Activated CD4-positive, alpha-beta T cell treated with anti-CD3 and anti-CD28 coated beads for 36 hours (primary cell): ENCODE data around the gene TGM5. TPM values are rescaled to one million over a fixed set of nuclear protein-coding genes. Genes with fewer than 3 reads are reported as not detected.
A peak's percentile ranks its signal among the peaks of the same experiment; 100 is the strongest.

ENCODE experiments used
- ATAC-seq: fragments of 200-7000 bp; cut with Tn5 transposase; one replicate; pipeline ENCODE4 v1.10.0; 2021; ENCODE audit warnings: mild to moderate bottlenecking, moderate library complexity
- CTCF ChIA-PET: fragments of 350-600 bp; sonication (Branson Sonifier 250); formaldehyde crosslinking; loops from one replicate; lab custom pipeline; 2021; ENCODE audit warnings: antibody characterized with exemption; lab: Charles Lee
- POLR2A ChIA-PET: fragments of 350-600 bp; sonication (Branson Sonifier 250); formaldehyde crosslinking; loops from one replicate; lab custom pipeline; 2021; ENCODE audit warnings: antibody characterized with exemption, inconsistent platforms; lab: Charles Lee
- DNase-seq: peaks from one replicate; pipeline ENCODE4 v3.0.0-alpha.2; 2020
- H3K27ac Mint-ChIP-seq: one replicate; pipeline ENCODE4 v1.8.0; 2021; ENCODE audit warnings: mixed read lengths
- H3K27me3 Mint-ChIP-seq: one replicate; pipeline ENCODE4 v1.8.0; 2021; ENCODE audit warnings: mixed read lengths
- H3K36me3 Mint-ChIP-seq: one replicate; pipeline ENCODE4 v1.8.0; 2021; ENCODE audit warnings: low read depth, mixed read lengths
- H3K4me1 Mint-ChIP-seq: one replicate; pipeline ENCODE4 v1.8.0; 2021; ENCODE audit warnings: mixed read lengths
- H3K4me3 Mint-ChIP-seq: one replicate; pipeline ENCODE4 v1.8.0; 2021; ENCODE audit warnings: mild to moderate bottlenecking, moderate library complexity, mixed read lengths
- H3K9me3 Mint-ChIP-seq: one replicate; pipeline ENCODE4 v1.8.0; 2021; ENCODE audit warnings: low read depth, mixed read lengths
- intact Hi-C, 2 experiments: fragments of 100-400 bp; cut with DNase I in 1 of 2; cut with micrococcal nuclease in 1 of 2; formaldehyde crosslinking; loops; one replicate each; pipeline versions ENCODE4 v1.14.2 to v1.15.1; 2022 to 2024; cut with DNase I, micrococcal nuclease
- total RNA-seq, 2 experiments: library from RNA; stranded (reverse); gene quantifications; one replicate each; pipeline ENCODE4 v1.2.3, GENCODE V29; 2021

TGM5 gene
- total RNA-seq, 2 experiments from 2014 or later: not detected

GRCh38 chr15:43258781-43259180 lies 7.9 kb downstream of the TGM5 start:
- CTCF ChIA-PET: no interaction called here
- POLR2A ChIA-PET: no interaction called here
- Mint-ChIP-seq H3K27me3 (peaks cover 6% of the 10 kb centered on the region), H3K4me3 (no peak overlapping the region), H3K4me1 (peaks cover 1% of the 10 kb centered on the region), H3K36me3 (no peaks in the 10 kb centered on the region), H3K27ac (no peak overlapping the region), H3K9me3 (no peaks in the 10 kb centered on the region)
- intact Hi-C loops: no loop called here
- ATAC-seq (no peak), DNase-seq (no peak)

GRCh38 chr15:43256341-43256740 lies 10.4 kb downstream of the TGM5 start:
- peaks cover 7% of the 10 kb centered on the region for H3K27me3 Mint-ChIP-seq
- DNase-seq: no peak
- no peaks in the 10 kb centered on the region for H3K36me3 Mint-ChIP-seq
- POLR2A ChIA-PET: no interaction called here
- CTCF ChIA-PET: interaction anchor here (1.0 kb wide), 1 partner anchor 31 kb away, joined by 3 read pairs; no protein-coding TSS in a partner anchor
- no peak for ATAC-seq
- no peaks in the 10 kb centered on the region for H3K9me3 Mint-ChIP-seq
- H3K4me3 Mint-ChIP-seq: no peak overlapping the region
- no peak overlapping the region for H3K27ac Mint-ChIP-seq
- H3K4me1 Mint-ChIP-seq: peaks cover 17% of the 10 kb centered on the region
- intact Hi-C loops: no loop called here

- POLR2A ChIA-PET: no interaction called here
- Mint-ChIP-seq H3K27ac (no peak overlapping the region), H3K9me3 (no peaks in the 10 kb centered on the region), H3K4me1 (peaks cover 17% of the 10 kb centered on the region), H3K27me3 (peaks cover 7% of the 10 kb centered on the region), H3K36me3 (no peaks in the 10 kb centered on the region), H3K4me3 (no peak overlapping the region)
- intact Hi-C loops: no loop called here
- CTCF ChIA-PET: interaction anchor here (0.7 to 2.3 kb wide), 2 partner anchors 30 to 38 kb away, joined by 3 to 9 read pairs; no protein-coding TSS in a partner anchor
- DNase-seq (no peak), ATAC-seq (no peak)
These were observed 11.4 kb downstream of the TGM5 start for GRCh38 chr15:43255376-43255775.

- no peak overlapping the region for H3K27ac Mint-ChIP-seq
- intact Hi-C loops: no loop called here
These were observed 13.0 kb downstream of the TGM5 start for GRCh38 chr15:43253431-43254403.

GRCh38 chr15:43251871-43252250 lies 14.9 kb downstream of the TGM5 start:
- POLR2A ChIA-PET: no interaction called here
- CTCF ChIA-PET: no interaction called here
- Mint-ChIP-seq H3K4me1 (peaks cover 25% of the 10 kb centered on the region), H3K36me3 (no peaks in the 10 kb centered on the region), H3K27me3 (peaks cover 7% of the 10 kb centered on the region), H3K27ac (peak overlapping the region; percentile 72), H3K9me3 (no peaks in the 10 kb centered on the region), H3K4me3 (no peak overlapping the region)
- DNase-seq: peak; percentile 51
- peak; percentile 52 for ATAC-seq
- intact Hi-C loops: no loop called here

More at GRCh38 chr15:43253431-43254403, 13.0 kb downstream of the TGM5 start:
- H3K4me3 Mint-ChIP-seq: no peak overlapping the region
- no peaks in the 10 kb centered on the region for H3K36me3 Mint-ChIP-seq
- ATAC-seq (peak; percentile 74), DNase-seq (peak; percentile 62)
- peaks cover 25% of the 10 kb centered on the region for H3K4me1 Mint-ChIP-seq
- H3K9me3 Mint-ChIP-seq: no peaks in the 10 kb centered on the region
- ChIA-PET CTCF (interaction anchor here (2.3 kb wide), 1 partner anchor 32 kb away, joined by 9 read pairs; no protein-coding TSS in a partner anchor), POLR2A (no interaction called here)
- H3K27me3 Mint-ChIP-seq: peaks cover 7% of the 10 kb centered on the region

GRCh38 chr15:43251185-43251870 lies 15.4 kb downstream of the TGM5 start:
- Mint-ChIP-seq H3K4me1 (peaks cover 25% of the 10 kb centered on the region), H3K9me3 (no peaks in the 10 kb centered on the region), H3K27ac (peak overlapping the region; percentile 72), H3K36me3 (no peaks in the 10 kb centered on the region), H3K27me3 (peaks cover 10% of the 10 kb centered on the region), H3K4me3 (no peak overlapping the region)
- ChIA-PET CTCF (interaction anchor here (0.9 to 1.5 kb wide), 3 partner anchors 9 to 34 kb away, joined by 4 to 5 read pairs (median 5); no protein-coding TSS in a partner anchor), POLR2A (no interaction called here)
- ATAC-seq: peak; percentile 42
- DNase-seq: peak; percentile 14
- intact Hi-C loops: no loop called here

GRCh38 chr15:43250785-43251184 lies 15.9 kb downstream of the TGM5 start:
- no peak overlapping the region for H3K27ac Mint-ChIP-seq
- no peaks in the 10 kb centered on the region for H3K36me3 Mint-ChIP-seq

GRCh38 chr15:43249699-43250203 lies 17.0 kb downstream of the TGM5 start:
- ATAC-seq (peak; percentile 47), DNase-seq (peak; percentile 52)
- intact Hi-C loops: no loop called here
- Mint-ChIP-seq H3K27ac (no peak overlapping the region), H3K36me3 (no peaks in the 10 kb centered on the region), H3K9me3 (no peaks in the 10 kb centered on the region), H3K4me1 (peaks cover 25% of the 10 kb centered on the region), H3K27me3 (peaks cover 12% of the 10 kb centered on the region), H3K4me3 (no peak overlapping the region)
- POLR2A ChIA-PET: no interaction called here
- CTCF ChIA-PET: interaction anchor here (1.5 kb wide), 1 partner anchor 36 kb away, joined by 5 read pairs; no protein-coding TSS in a partner anchor

More at GRCh38 chr15:43250785-43251184, 15.9 kb downstream of the TGM5 start:
- H3K4me3 Mint-ChIP-seq: no peak overlapping the region
- CTCF ChIA-PET: interaction anchor here (0.9 to 1.5 kb wide), 3 partner anchors 9 to 35 kb away, joined by 4 to 5 read pairs (median 5); no protein-coding TSS in a partner anchor
- peaks cover 25% of the 10 kb centered on the region for H3K4me1 Mint-ChIP-seq
- no peaks in the 10 kb centered on the region for H3K9me3 Mint-ChIP-seq
- POLR2A ChIA-PET: no interaction called here
- DNase-seq: no peak
- intact Hi-C loops: no loop called here
- ATAC-seq: no peak
- peaks cover 12% of the 10 kb centered on the region for H3K27me3 Mint-ChIP-seq

GRCh38 chr15:43249236-43249635 lies 17.5 kb downstream of the TGM5 start:
- H3K4me3 Mint-ChIP-seq: no peak overlapping the region
- ATAC-seq: no peak
- peak overlapping the region; percentile 10 for H3K27ac Mint-ChIP-seq
- H3K27me3 Mint-ChIP-seq: peaks cover 9% of the 10 kb centered on the region
- ChIA-PET CTCF (no interaction called here), POLR2A (no interaction called here)
- peaks cover 25% of the 10 kb centered on the region for H3K4me1 Mint-ChIP-seq
- intact Hi-C loops: no loop called here
- no peaks in the 10 kb centered on the region for H3K9me3 Mint-ChIP-seq
- H3K36me3 Mint-ChIP-seq: no peaks in the 10 kb centered on the region
- DNase-seq: no peak

GRCh38 chr15:43246261-43246774 lies 20.4 kb downstream of the TGM5 start:
- ChIA-PET POLR2A (no interaction called here), CTCF (interaction anchor here (0.8 to 1.9 kb wide), 5 partner anchors 15 to 130 kb away, joined by 3 to 10 read pairs (median 3); no protein-coding TSS in a partner anchor)
- no peaks in the 10 kb centered on the region for H3K9me3 Mint-ChIP-seq
- H3K27me3 Mint-ChIP-seq: peaks cover 5% of the 10 kb centered on the region
- no peaks in the 10 kb centered on the region for H3K36me3 Mint-ChIP-seq
- peaks cover 8% of the 10 kb centered on the region for H3K4me1 Mint-ChIP-seq
- H3K4me3 Mint-ChIP-seq: no peak overlapping the region
- no peak overlapping the region for H3K27ac Mint-ChIP-seq
- intact Hi-C loops: no loop called here
- no peak for DNase-seq
- no peak for ATAC-seq

- Mint-ChIP-seq H3K27ac (no peak overlapping the region), H3K9me3 (no peaks in the 10 kb centered on the region), H3K27me3 (peaks cover 7% of the 10 kb centered on the region), H3K4me1 (no peaks in the 10 kb centered on the region), H3K4me3 (no peak overlapping the region), H3K36me3 (no peaks in the 10 kb centered on the region)
- intact Hi-C loops: no loop called here
- ChIA-PET POLR2A (no interaction called here), CTCF (interaction anchor here (1.4 to 1.6 kb wide), 2 partner anchors 18 to 42 kb away, joined by 5 to 8 read pairs; no protein-coding TSS in a partner anchor)
- DNase-seq (no peak), ATAC-seq (no peak)
These were observed 22.6 kb downstream of the TGM5 start for GRCh38 chr15:43244092-43244491.
